GM12878 (cell line): ENCODE measurements around the gene KIF6. TPM values are rescaled to one million over a fixed set of nuclear protein-coding genes. Genes with fewer than 3 reads are reported as not detected.

Experiments used
- ATAC-seq: fragments of 200-7000 bp; cut with Tn5 transposase; 3 replicates; pipeline ENCODE4 v1.9.1; 2020; ENCODE audit warnings: mild to moderate bottlenecking, moderate library complexity
- BruUV-seq: library from RNA; stranded (reverse); fragments of 400-500 nt; replicated peaks from 2 replicates; lab custom pipeline; 2021; lab: Mats Ljungman, UMichigan
- CTCF ChIA-PET: fragments of 300-600 bp; sonication (Branson Sonifier 250); formaldehyde crosslinking; extraction: SDS; loops from one replicate; lab custom pipeline; 2021; ENCODE audit warnings: inconsistent platforms; lab: Yijun Ruan, JAX
- POLR2A ChIA-PET: fragments of 350-600 bp; formaldehyde crosslinking; extraction: SDS; loops from one replicate; lab custom pipeline; 2021; ENCODE audit warnings: inconsistent platforms; lab: Charles Lee
- RAD21 ChIA-PET: fragments of 300-600 bp; sonication (Branson Sonifier 250); formaldehyde crosslinking; loops from one replicate; lab custom pipeline; 2023; ENCODE audit warnings: antibody characterized with exemption; ENCODE audit not compliant: unreplicated experiment; lab: Charles Lee
- SMC1A ChIA-PET: fragments of 300-600 bp; sonication (Branson Sonifier 250); formaldehyde crosslinking; loops from one replicate; lab custom pipeline; 2023; ENCODE audit not compliant: unreplicated experiment, uncharacterized antibody; lab: Charles Lee
- DNase-seq: peaks from one replicate; pipeline ENCODE4 v3.0.0-alpha.2; 2011; ENCODE audit warnings: low read depth, low spot score
- FAIRE-seq: peaks from 3 replicates; lab custom pipeline; 2011; peaks lifted over from hg19 to GRCh38; lab: Jason Lieb, UNC
- H2AFZ ChIP-seq: 2 replicates; pipeline ENCODE4 v1.6.0; 2011; ENCODE audit warnings: low read depth, low read length, control low read depth; ENCODE audit not compliant: control insufficient read depth
- H3K27ac ChIP-seq: 2 replicates; pipeline ENCODE4 v1.5.1; 2011; ENCODE audit warnings: control low read depth; ENCODE audit not compliant: control insufficient read depth, insufficient read depth
- H3K27me3 ChIP-seq, 2 experiments: replicated peaks in 1 of 2; 2 replicates each; pipeline versions ENCODE4 v1.6.0 to v1.6.1; 2011; ENCODE audit warnings: low read length in 1 of 2; ENCODE audit not compliant: control insufficient read depth in 2 of 2, insufficient read depth in 2 of 2
- H3K36me3 ChIP-seq, 2 experiments: 2 replicates each; pipeline ENCODE4 v1.5.1; 2011; ENCODE audit warnings: low read length in 1 of 2; ENCODE audit not compliant: control insufficient read depth in 2 of 2, insufficient read depth in 2 of 2
- H3K4me1 ChIP-seq: 2 replicates; pipeline ENCODE4 v1.6.1; 2011; ENCODE audit warnings: mild to moderate bottlenecking, low read length, moderate library complexity, mixed read lengths; ENCODE audit not compliant: control insufficient read depth, insufficient read depth
- H3K4me2 ChIP-seq: 2 replicates; pipeline ENCODE4 v1.6.0; 2011; ENCODE audit warnings: control low read depth; ENCODE audit not compliant: control insufficient read depth, insufficient read depth
- H3K4me3 ChIP-seq: fragments of 200-600 bp; sonication (generic); 2 replicates; pipeline ENCODE4 v1.5.1; 2016
- H3K79me2 ChIP-seq: 2 replicates; pipeline ENCODE4 v1.6.0; 2011; ENCODE audit warnings: low read length; ENCODE audit not compliant: control insufficient read depth, insufficient read depth
- H3K9ac ChIP-seq: 2 replicates; pipeline ENCODE4 v1.8.0; 2011; ENCODE audit warnings: low read length, control low read depth, mixed read lengths; ENCODE audit not compliant: control insufficient read depth, insufficient read depth
- H3K9me3 ChIP-seq: replicated peaks from 3 replicates; pipeline ENCODE4 v1.5.1; 2011; ENCODE audit warnings: mild to moderate bottlenecking, low read length; ENCODE audit not compliant: control insufficient read depth, insufficient read depth
- H4K20me1 ChIP-seq: 2 replicates; pipeline ENCODE4 v1.6.0; 2011; ENCODE audit not compliant: control insufficient read depth, insufficient read depth
- ASH2L ChIP-seq: fragments of 300-600, 200-600 bp; sonication (generic); IDR thresholded peaks from 2 replicates; pipeline ENCODE4 v1.6.1; 2017; ENCODE audit warnings: low read depth, mild to moderate bottlenecking, borderline replicate concordance
- BRCA1 ChIP-seq: IDR thresholded peaks from 2 replicates; pipeline ENCODE4 v1.6.1; 2011; ENCODE audit warnings: low read depth, low read length, improper control_type of control experiment
- E2F4 ChIP-seq: IDR thresholded peaks from 2 replicates; pipeline ENCODE4 v1.6.1; 2012; ENCODE audit warnings: low read depth, low read length, improper control_type of control experiment
- HDAC6 ChIP-seq: fragments of 200-600 bp; sonication (generic); IDR thresholded peaks from one replicate; pipeline ENCODE4 v1.8.0; 2017; ENCODE audit warnings: antibody characterized with exemption; ENCODE audit not compliant: unreplicated experiment
- KAT2A ChIP-seq: conservative IDR thresholded peaks from 2 replicates; pipeline ENCODE4 v1.6.1; 2011; ENCODE audit warnings: low read depth, low read length; ENCODE audit not compliant: control insufficient read depth
- MLLT1 ChIP-seq: fragments of 450-650 bp; IDR thresholded peaks from 2 replicates; pipeline ENCODE4 v1.6.1; 2016; ENCODE audit warnings: mild to moderate bottlenecking
- NFYB ChIP-seq: IDR thresholded peaks from 2 replicates; pipeline ENCODE4 v1.6.1; 2011; ENCODE audit warnings: low read depth, mild to moderate bottlenecking, low read length, improper control_type of control experiment, moderate library complexity; ENCODE audit not compliant: insufficient read depth
- SKIL ChIP-seq: fragments of 450-650 bp; IDR thresholded peaks from 2 replicates; pipeline ENCODE4 v1.6.1; 2017; ENCODE audit warnings: mild to moderate bottlenecking, low read depth, inconsistent platforms; ENCODE audit not compliant: poor library complexity, severe bottlenecking
- SMAD5 ChIP-seq: IDR thresholded peaks from 2 replicates; pipeline ENCODE4 v1.6.1; 2016; ENCODE audit warnings: antibody characterized with exemption, low read depth
- SMARCA5 ChIP-seq: fragments of 450-650 bp; IDR thresholded peaks from 2 replicates; pipeline ENCODE4 v1.6.1; 2017; ENCODE audit warnings: mild to moderate bottlenecking
- SMC3 ChIP-seq: IDR thresholded peaks from 2 replicates; pipeline ENCODE4 v1.6.1; 2011; ENCODE audit warnings: low read length, improper control_type of control experiment, borderline replicate concordance
- STAT3 ChIP-seq: IDR thresholded peaks from 2 replicates; pipeline ENCODE4 v1.6.1; 2011; ENCODE audit warnings: low read depth, low read length, improper control_type of control experiment
- TAF1 ChIP-seq: IDR thresholded peaks from 2 replicates; pipeline ENCODE4 v1.6.1; 2011; ENCODE audit warnings: mild to moderate bottlenecking, low read depth, low read length, borderline replicate concordance
- TARDBP ChIP-seq: IDR thresholded peaks from 2 replicates; pipeline ENCODE4 v1.6.1; 2016; ENCODE audit warnings: borderline replicate concordance
- WGBS: methylation state at CpG from one replicate; pipeline ENCODE4 v1.1.6; 2016; ENCODE audit warnings: low lambda C conversion rate; ENCODE audit not compliant: insufficient replicate concordance, insufficient coverage; ENCODE audit errors: missing lambda C conversion rate; 5-methylcytosine and 5-hydroxymethylcytosine counted together
- in situ Hi-C: fragments of 300-500 bp; cut with MboI; formaldehyde crosslinking; loops from 9 replicates; pipeline ENCODE4 v1.14.3; 2018; ENCODE audit warnings: mixed read lengths
- intact Hi-C: fragments of 100-400 bp; cut with micrococcal nuclease; formaldehyde crosslinking; loops from one replicate; pipeline ENCODE4 v1.14.2; 2022; ENCODE audit not compliant: unreplicated experiment
- polyA plus RNA-seq, 11 experiments: library from polyadenylated mRNA; depleted of rRNA in 4 of 11; unstranded in 6 of 11; stranded (reverse) in 5 of 11; fragments of >200 nt; fragmentation: Nextera tagmentation in 4 of 11; fragmentation: Illumina TruSeq in 1 of 11; extraction: Ambion mirVana in 4 of 11; extraction: Trizol in 1 of 11; gene quantifications; 1 replicate in 1 of 11; 2 replicates in 10 of 11; pipeline versions ENCODE4 v1.2.1 to v1.2.3, GENCODE V29; 2011 to 2016; ENCODE audit warnings: inconsistent platforms in 2 of 11, missing spikeins in 2 of 11, low read depth in 1 of 11
- total RNA-seq, 4 experiments: library from RNA; depleted of rRNA in 3 of 4; stranded (reverse); fragments of >200 nt in 3 of 4; fragmentation: Illumina TruSeq in 1 of 4; extraction: Trizol in 1 of 4; gene quantifications; 2 replicates each; pipeline versions ENCODE4 v1.2.1 to v1.2.3, GENCODE V29; 2013 to 2021

KIF6 gene
- total and polyA plus RNA-seq, 10 of the 15 experiments (the other 5 are each of a cell fraction or from before 2014, with no cell fraction given) = 0.09 to 1.0 (median 0.28) TPM

- TF ChIP-seq KAT2A = no peak
- no peak for TF ChIP-seq SMARCA5
- no peak for TF ChIP-seq E2F4
- TF ChIP-seq MLLT1 = no peak
- TF ChIP-seq SMAD5 = no peak
- no peak for TF ChIP-seq BRCA1
- no peak for TF ChIP-seq HDAC6
- no peak for TF ChIP-seq TAF1
- TF ChIP-seq NFYB = no peak
These were observed 408.0 kb downstream of the KIF6 start (continued) for GRCh38 chr6:39317256-39317655.

GRCh38 chr6:39314273-39314795 lies 410.9 kb downstream of the KIF6 start, which contains the start of gene KCNK17:
TSS of gene KCNK17 (minus strand) at chr6:39314419. CDS start at chr6:39314320, 99 bp downstream.
- ATAC-seq = no peak
- BruUV-seq = no TSS peak

More at GRCh38 chr6:39314273-39314795, 410.9 kb downstream of the KIF6 start, which contains the start of gene KCNK17:
- H3K4me2 ChIP-seq = no peak within 1 kb of the TSS
- FAIRE-seq (no peak), DNase-seq (no peak)
- in situ Hi-C loops (no loop called here), intact Hi-C loops (no loop called here)
- peaks cover 12 to 14% of the 10 kb centered on the region in 2 experiments for H3K27me3 ChIP-seq
- H4K20me1 ChIP-seq = no peaks in the 10 kb centered on the region
- no peak within 1 kb of the TSS for H3K9ac ChIP-seq
- ChIA-PET RAD21 (no interaction called here), POLR2A (no interaction called here), CTCF (no interaction called here), SMC1A (no interaction called here)
- H3K27ac ChIP-seq = no peak within 1 kb of the TSS
- no peaks in the 10 kb centered on the region for H3K36me3 ChIP-seq
- no peaks in the 10 kb centered on the region for H3K9me3 ChIP-seq
- TF ChIP-seq SMC3 (no peak), STAT3 (no peak), ASH2L (no peak), SKIL (no peak), TARDBP (no peak)
- H3K4me1 ChIP-seq = no peaks in the 10 kb centered on the region
- H2AFZ ChIP-seq = no peak within 1 kb of the TSS
- no peak within 1 kb of the TSS for H3K4me3 ChIP-seq
- 4% methylated on average over 18 of the region's 28 CpGs for WGBS
- H3K79me2 ChIP-seq = no peaks in the 10 kb centered on the region
